HG03342 (cell line): ENCODE data around the gene NBPF1.
"Not testable (repeated sequence)": the region's sequence is repeated elsewhere in the genome, so short reads cannot be mapped to it uniquely, and the experiment has no call there.

ENCODE experiments used
- ATAC-seq: cut with Tn5 transposase; IDR thresholded peaks from one replicate; pipeline ENCODE4 v1.9.1; 2021; ENCODE audit warnings: mild to moderate bottlenecking, moderate library complexity; ENCODE audit not compliant: unreplicated experiment

The NBPF1 gene

GRCh38 chr1:16607853-16608815 lies 5.2 kb downstream of the NBPF1 start:
- ATAC-seq: not testable (repeated sequence)

DNA sequence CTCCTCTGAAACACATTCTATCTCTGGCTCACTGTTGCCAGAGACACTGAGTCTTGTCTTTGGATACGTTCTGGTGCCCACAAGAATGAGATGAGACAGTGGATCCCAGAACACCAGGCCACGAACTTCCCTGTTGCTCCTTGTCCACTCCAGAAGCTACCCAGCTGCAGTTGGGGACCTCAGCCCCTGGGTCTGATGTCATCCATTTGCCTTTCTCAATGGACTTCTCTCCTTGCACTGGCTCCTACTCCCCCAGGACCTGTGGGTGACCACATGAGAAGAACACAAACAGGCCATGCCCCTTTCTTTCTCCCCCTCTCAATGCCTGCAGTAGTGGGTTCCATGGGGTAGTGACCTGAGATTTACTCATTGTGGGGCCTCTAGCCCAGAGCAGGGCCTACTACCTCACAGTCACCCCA lies 5.9 kb downstream of the NBPF1 start:
- no peak for ATAC-seq

DNA sequence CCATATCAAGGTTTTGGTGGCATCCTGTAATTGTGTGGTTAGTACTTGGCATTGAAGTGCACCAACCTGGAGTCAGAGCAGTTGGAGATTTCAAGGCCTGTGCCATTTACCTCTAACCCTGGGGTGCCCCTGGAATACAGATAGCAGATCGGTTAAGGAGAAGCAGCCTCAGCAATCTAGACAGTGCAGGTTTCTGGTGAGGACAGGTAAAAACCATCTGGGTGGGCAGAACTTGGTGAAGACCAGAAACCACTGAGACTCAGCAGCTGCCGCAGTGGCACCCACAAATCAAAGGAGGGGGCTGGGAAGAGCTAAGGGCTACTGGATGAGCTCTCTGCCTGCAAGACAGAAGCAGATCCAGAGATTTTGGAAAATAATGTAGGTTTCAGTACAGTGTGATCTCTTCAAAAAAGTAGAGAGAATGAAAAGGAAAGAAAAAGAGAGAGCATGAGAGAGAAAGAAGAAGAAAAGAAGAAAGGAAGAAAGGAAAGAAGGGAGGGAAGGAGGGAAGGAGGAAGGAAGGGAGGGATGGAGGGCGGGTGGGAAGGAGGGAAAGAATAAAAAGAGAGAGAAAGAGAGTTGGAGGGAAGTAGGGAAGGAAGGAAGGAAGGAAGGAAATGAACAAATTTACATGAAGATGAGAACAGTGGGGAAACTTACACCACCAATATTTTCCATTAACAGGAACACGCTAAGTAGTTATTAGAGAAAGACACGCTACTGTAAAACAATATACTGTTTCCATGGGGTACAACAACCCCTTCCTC lies 6.5 kb downstream of the NBPF1 start:
- not testable (repeated sequence) for ATAC-seq

DNA sequence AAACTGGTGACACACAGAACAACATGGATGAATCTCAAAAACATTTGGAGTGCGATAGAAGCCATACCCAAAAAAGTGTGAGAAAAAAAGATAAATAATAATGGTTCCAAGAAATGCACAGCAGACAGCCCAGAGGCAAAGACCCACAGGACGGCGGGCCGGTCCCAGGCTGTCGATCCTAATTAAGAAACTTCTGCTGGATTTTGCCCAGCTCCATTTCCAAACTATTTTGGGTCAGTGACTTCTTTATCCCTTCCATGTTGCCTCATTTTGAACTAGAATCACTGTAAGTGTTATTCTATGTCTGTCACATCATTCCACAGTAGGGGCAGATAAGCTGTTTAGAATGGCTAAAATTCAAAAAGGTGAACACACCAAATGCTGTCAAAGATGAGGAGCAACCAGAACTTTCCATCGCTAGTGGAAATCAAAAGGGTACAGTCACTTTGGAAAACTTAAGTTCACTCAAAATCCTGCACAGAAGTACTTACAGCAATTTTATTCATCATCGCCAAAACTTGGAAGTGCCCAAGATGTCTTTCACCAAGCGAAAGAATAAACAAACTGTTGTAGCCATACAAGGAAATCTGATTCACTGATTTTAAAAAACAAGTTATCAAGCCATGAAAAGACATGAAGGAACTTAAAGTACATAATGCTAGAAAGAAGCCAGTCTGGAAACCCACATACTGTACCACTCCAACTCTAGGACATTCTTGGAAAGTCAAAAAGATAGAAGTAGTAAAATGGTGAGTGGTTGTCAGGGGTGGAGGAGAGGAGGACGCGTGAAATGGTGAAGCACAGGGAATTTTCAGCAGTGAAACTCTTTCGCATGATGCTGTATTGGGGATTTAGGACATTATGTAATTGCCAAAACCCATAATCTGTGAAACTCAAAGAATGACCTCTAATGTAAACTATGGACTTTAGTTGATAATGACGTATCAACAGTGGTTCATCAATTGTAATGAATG lies 7.5 kb downstream of the NBPF1 start:
- ATAC-seq: no peak

GRCh38 chr1:16605213-16605525 lies 8.2 kb downstream of the NBPF1 start:
- ATAC-seq: no peak

DNA sequence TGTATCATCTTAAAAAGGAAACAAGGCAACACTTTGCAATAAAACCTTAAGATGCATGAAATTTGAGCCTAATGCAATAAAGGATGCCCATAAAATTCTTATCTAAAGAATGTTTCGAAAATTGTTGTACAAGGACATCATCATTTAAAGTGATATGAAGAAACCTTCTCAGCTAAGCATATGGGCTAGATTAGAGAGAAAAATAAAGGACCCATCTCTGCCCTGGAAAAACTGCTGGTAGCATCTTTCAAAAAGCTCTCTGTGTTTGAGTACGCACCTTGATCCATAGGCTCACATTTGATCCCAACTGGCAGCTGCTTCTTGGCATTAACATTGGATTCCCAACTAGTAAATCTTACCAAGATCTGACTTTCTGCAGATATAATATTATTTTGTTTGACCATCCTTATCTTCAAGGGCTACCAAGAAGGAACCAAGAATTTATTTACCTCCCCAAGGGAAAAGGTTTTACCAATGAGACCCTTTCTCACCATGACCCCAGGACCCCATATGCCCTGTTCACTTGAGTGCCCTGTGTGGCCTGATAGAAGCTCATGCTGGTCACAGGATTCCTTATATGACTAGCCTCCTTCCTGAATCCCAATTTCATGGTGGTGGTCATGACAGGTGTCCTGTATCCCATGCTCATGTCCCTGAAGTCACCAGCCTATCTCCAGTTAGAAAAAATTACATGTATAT lies 8.7 kb downstream of the NBPF1 start:
- ATAC-seq: not testable (repeated sequence)

DNA sequence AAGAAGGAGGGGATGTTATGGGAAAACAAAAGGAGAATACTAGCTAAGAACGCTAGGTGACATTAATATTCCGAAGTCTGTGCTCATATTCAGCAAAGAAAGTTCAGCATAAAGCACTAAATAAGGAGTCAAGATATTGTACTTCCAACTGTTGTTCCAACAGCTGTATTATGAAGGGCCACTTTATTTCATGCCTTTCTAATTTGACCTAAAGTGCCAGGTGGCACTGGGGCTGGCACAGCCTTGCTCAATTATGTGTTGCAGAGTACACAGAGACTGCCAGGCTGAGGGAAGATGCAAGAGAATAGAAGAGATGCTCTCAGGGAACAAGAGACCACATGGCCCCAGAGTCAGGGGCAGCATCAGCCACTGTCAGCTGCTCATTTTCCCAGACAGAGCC lies 9.7 kb downstream of the NBPF1 start:
- ATAC-seq: not testable (repeated sequence)

- not testable (repeated sequence) for ATAC-seq
Observed at GRCh38 chr1:16602336-16603011, 10.9 kb downstream of the NBPF1 start.

GRCh38 chr1:16600855-16601786 lies 12.2 kb downstream of the NBPF1 start:
- ATAC-seq: not testable (repeated sequence)

- ATAC-seq: not testable (repeated sequence)
Observed at GRCh38 chr1:16599326-16599725, 14.0 kb downstream of the NBPF1 start.

- not testable (repeated sequence) for ATAC-seq
Observed at GRCh38 chr1:16595216-16595615, 18.1 kb downstream of the NBPF1 start.

DNA sequence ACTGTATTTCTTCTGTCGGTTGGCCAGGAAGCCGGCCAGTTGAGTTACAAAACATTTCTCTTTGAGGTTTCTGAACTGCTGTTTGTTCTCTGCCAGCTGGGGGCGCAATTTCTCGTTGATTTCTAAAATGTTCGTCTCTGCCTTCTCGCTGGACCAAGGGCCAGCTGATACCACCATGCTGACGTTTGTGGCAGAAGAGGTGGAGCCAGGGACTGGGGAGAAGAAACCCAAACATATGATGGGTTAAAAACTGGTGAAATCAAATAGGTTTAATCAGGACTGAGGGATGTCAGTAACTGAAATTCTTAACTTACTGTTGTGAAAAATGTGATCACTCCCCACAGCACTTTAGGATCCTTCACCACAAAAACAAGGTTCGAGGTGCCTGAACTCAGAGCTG lies 21.5 kb downstream of the NBPF1 start:
- ATAC-seq: not testable (repeated sequence)

DNA sequence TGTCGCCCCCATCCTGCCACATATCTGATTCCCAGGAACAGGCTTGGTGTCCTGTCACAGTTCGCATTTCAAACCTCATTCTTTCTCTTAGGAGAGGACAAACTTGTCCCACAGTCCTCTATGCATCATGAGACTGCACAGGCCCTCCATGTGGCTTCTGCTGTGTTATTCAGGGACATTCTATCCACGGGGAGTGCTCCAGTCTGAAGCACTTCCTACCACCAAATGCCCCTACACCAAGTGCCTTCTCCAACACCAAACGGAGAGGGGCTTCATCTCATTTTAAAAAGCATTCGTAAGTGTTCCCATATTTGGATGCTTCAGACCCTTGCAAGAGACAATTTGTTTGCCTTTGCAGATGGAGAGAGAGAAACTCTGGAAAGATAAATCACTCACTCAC lies 25.3 kb downstream of the NBPF1 start:
- ATAC-seq: not testable (repeated sequence)

GRCh38 chr1:16587639-16588038 lies 25.7 kb downstream of the NBPF1 start:
- not testable (repeated sequence) for ATAC-seq

DNA sequence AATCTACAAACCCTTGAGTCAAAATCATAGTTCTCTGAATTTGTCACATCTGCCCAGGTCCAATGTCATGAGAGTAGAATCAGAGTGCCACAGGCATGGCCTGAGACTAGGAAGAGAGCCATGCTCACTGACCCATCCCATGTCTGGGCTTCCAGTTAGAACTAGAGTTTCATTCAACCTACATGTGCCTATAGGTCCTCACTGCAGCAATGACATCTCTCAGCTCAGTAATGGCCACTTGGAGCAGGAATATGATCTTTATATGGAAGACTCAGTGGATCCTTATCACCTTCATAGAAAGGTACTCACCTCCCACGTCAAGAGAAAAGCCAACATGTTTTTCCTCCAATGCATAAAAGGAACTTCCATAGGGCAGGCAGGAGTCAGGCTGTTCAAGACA lies 48.0 kb downstream of the NBPF1 start:
- ATAC-seq: not testable (repeated sequence)

DNA sequence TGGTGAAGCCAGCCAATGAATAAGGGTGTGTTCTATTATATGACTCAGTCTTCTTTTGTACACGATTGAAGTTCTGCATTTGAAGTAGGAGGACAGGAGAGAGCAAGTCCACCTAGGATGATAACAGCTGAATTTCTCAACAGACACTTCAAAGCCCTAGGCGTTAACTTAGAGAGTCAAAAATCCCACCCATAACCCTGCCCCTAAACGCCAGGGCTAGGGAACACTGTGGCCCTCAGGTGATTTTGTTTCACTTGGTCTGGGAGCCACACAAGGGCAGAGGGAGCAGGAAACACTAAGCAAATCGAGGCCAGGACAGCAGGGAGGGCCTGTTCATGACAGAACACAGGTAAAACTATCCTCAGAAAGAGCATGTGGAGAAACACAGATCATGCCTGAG lies 52.3 kb downstream of the NBPF1 start:
- not testable (repeated sequence) for ATAC-seq

- not testable (repeated sequence) for ATAC-seq
Observed at GRCh38 chr1:16560498-16560897, 52.9 kb downstream of the NBPF1 start.

- ATAC-seq: not testable (repeated sequence)
Observed at GRCh38 chr1:16559688-16560087, 53.7 kb downstream of the NBPF1 start.
